ENCODE data around the gene TEF.
"Not testable (repeated sequence)": the region's sequence is repeated elsewhere in the genome, so short reads cannot be mapped to it uniquely, and the experiment has no call there.

The TEF gene

GRCh38 chr22:41384128-41384527, 2.4 kb downstream of the TEF start:
- no peak for DNase-seq

- DNase-seq, result no peak
Observed at GRCh38 chr22:41387341-41387740, 5.6 kb downstream of the TEF start.

- DNase-seq, result no peak
Observed at GRCh38 chr22:41394012-41394356, 12.2 kb downstream of the TEF start.

DNA sequence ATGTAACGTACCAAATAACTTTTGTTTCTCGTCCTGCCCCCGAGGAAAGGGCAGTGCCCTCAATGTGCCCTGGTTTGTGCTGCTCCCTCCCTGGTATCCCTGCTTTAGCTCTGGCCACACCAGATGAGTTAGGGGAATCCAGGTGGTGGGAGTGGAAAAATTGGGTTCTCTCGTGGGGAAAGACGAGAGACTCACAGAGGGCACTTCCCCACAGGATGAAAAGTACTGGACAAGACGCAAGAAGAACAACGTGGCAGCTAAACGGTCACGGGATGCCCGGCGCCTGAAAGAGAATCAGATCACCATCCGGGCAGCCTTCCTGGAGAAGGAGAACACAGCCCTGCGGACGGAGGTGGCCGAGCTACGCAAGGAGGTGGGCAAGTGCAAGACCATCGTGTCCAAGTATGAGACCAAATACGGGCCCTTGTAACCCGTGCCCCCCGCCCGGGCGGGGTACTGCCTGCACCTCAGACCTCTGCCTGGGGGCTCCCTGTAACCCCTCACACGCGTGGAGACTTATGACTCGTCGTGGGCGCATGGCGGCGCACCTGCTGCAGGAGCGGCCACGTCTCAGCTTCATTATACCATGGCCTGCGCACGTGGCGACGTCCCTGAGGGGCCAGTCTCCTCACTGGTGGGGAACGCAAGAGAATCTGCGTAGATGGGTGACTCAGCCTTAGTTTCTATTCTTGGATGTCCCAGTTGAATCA, 13.9 kb downstream of the TEF start:
- DNase-seq, result no peak

GRCh38 chr22:41397143-41397811, 15.5 kb downstream of the TEF start:
- DNase-seq, result no peak

- no peak for DNase-seq
Observed at GRCh38 chr22:41398921-41399320, 17.2 kb downstream of the TEF start.

- no peak for DNase-seq
Observed at GRCh38 chr22:41401781-41402648, 20.3 kb downstream of the TEF start.

- DNase-seq, result not testable (repeated sequence)
Observed at GRCh38 chr22:41402851-41403250, 21.1 kb downstream of the TEF start.

- peak; percentile 87 for DNase-seq
Observed at GRCh38 chr22:41403532-41404318, 22.0 kb downstream of the TEF start.

GRCh38 chr22:41405588-41405987, 23.8 kb downstream of the TEF start:
- DNase-seq, result no peak

DNA sequence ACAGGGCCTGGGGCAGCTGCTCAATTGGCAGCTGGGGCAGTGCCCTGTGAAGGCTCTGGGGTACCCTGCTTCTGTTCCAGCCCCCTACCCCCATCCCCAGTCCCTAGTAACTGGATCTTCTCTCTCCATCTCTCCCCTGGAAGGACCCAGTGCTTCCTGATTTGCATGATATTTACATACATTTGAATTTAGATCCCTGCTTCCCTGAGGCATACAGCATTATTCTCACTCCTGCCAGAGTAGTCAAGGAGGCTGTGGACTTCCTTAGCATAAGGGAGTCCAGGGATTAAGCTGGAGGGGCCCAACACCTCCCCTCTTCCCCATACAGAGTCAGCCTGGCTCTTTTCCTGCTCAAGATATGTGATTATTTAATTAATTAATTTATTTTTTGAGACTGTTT, 24.7 kb downstream of the TEF start:
- no peak for DNase-seq

DNA sequence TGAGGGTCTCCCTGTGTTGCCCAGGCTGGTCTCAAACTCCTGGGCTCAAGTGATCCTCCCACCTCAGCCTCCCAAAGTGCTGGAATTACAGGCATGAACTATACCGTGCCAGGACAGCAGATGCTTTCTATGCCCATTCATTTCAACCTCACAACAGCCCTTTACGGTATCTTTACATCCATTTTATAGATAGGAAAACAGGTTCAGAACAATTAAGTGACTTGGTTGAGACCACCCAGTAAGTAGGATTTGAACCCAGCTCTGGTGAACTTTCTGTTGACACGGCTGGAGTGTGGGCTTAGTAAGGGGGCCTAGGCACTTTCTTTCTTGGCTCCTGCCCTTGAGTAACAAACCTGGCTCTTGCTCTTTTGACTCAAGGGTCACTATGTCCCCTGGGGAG, 25.7 kb downstream of the TEF start:
- no peak for DNase-seq

DNA sequence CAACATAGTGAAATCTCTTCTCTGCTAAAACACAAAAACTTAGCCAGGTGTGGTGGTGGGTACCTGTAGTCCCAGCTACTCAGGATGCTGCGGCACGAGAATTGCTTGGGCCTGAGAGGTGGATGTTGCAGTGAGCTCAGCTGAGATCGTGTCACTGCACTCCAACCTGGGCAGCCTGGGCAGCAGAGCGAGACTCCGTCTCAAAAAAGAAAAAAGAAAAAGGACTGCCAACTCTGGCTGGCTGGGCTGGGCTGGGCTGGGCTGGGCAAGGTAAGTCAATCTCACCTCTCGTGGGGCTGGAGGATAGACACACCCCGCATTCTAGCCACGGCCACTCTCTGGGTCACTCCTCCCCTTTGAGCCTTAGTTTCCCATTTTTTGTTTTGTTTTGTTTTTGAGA, 26.9 kb downstream of the TEF start:
- DNase-seq, result no peak

GRCh38 chr22:41410311-41410751, 28.6 kb downstream of the TEF start:
- no peak for DNase-seq

GRCh38 chr22:41411021-41411851, 29.5 kb downstream of the TEF start:
- DNase-seq, result no peak

- DNase-seq, result no peak
Observed at GRCh38 chr22:41415554-41415953, 33.8 kb downstream of the TEF start.

DNA sequence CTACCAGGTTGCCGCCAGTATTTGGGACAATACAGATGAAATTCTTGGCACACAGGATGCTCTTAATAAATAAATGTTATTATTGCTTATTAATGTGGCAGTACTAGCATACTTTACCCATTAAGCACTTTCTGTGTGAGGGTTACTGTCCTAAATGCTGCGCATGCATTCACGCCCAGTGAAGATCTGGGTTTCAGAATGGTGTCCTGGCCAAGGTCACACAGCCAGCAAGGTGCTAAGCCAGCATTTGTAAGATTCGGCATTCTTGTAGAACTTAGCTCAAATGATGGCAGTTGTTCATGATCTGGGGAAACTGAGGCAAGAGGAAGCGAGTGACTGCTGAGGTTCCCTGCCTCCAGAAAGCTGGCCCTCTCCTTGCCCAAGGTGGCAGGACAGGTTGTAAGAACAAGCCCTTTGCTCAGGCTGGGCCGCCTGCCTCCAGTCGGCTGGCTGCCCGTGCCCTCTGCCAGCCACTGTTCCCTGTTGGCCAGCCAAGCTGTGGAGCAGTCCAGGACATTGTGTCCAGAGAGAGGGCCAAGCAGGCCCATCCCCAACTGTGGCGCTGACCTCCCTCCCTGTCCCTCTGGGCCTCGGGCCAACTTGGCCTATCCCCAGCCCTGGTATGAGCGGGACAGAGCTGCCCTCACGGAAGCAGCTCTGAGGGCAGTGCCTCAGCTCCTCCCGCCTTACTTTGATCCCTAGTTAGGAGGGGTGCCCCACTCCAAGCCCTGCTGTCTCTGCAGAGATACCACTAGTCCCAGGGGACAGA, 36.1 kb downstream of the TEF start:
- no peak for DNase-seq

DNA sequence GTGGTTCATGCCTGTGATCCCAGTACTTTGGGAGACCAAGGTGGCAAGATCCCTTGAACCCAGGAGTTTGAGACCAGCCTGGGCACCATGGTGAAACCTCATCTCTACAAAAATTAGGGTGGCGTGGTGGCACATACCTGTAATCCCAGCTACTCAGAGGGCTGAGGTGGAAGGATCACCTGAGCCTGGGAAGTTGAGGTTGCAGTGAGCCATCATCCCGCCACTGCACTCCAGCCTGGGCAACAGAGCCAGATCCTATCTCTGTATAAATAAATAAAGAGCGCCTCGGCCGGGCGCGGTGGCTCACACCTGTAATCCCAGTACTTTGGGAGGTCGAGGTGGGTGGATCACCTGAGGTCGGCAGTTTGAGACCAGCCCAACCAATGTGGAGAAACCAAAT, 37.0 kb downstream of the TEF start:
- no peak for DNase-seq

GRCh38 chr22:41425660-41426365, 44.1 kb downstream of the TEF start:
- DNase-seq, result peak; percentile 21

GRCh38 chr22:41429232-41429950, 47.6 kb downstream of the TEF start:
- no peak for DNase-seq
